ENCODE results near the gene PHACTR2.

DNA sequence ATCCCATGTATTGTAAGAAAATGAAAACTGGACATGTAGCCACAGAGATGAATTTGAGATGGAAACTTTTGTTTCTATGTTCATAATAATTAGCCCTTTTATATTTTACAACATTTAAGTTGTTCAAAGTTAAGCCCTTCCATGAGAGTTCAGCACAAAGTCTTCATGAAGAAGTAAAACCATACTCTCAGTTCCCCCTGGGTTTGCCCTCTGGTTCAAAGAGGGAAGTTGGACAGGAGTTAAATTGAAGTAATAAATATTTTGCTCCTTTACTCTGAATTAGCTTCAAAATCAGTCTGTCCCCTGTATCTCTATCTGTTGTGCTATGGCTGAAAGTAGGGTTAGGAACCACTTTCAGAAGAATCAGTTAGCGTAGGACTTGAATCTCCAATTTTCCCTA lies 31.1 kb downstream of the PHACTR2 start:
- TF ChIP-seq CTCF (IDR thresholded peaks at IDR 0.05) (no peak), POLR2A (IDR thresholded peaks at IDR 0.05) (no peak)

Data from thyroid gland (tissue), 4 donors.